GDM1 (cell line): ENCODE data around the gene ELAVL1.

Experiments
- DNase-seq: peaks from one replicate; lab custom pipeline; 2025; lab: John Stamatoyannopoulos, UW

The ELAVL1 gene

DNA sequence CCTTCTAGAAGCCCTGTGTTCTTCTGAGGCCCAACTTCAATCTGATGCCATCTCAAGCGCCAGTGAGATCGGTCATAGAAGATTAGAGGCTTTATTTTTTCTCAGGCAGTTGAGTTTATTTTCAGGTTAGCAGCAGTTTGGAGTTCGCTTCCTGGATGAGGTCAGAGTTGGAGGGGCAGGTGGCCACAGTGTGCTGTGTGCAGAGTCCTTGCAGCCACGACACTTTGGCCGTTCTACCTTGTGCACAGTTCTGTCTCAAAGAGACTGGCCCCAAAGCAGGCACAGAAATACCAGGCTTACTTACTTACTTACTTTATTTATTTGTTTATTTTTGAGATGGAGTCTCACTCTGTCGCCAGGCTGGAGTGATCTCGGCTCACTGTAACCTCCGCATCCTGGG is 15.9 kb upstream of the ELAVL1 start:
- DNase-seq: no peak

GRCh38 chr19:8020681-8021080 is 15.2 kb upstream of the ELAVL1 start:
- DNase-seq: no peak

GRCh38 chr19:8017808-8018207 is 12.4 kb upstream of the ELAVL1 start:
- no peak for DNase-seq

DNA sequence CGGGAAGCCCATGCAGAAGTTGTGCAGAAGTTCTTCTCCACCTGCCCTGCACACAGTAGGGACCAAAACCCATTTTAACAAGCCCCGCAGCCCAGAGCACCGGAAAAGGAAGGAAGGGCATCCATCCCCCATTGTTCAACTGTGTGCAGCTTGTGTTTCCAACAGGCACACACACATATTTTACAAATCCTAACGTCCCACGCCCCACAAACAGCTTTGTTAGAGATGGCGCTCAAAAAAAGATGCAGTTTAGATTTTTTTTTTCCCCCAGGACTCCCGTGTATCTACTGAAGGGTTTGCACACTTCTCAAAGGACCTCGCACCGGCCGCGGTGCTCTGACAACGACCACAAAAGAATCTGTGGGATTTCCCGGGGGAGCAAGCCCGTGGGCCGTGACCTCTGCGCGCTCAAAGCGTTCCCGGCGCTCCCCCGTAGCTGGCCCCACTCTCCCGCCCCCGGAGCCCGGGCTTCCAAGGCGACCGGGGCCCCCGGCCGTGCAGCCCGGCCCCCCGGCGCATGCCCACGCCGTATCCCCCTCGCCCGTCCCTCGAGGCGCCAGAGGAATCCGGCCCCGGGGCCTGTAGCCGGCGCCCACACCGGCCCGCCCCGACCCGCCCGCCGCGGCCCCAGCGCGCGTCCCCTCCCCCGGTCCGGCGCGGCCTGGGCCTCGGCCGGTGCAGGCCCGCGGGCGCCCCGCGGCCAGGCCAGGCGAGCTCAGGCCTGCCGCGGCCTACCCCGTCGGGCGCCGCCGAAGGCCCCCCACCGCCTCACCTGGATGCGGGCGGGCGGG is 523 bp downstream of the ELAVL1 start:
- no peak for DNase-seq

- no peak for DNase-seq
These were observed 1.4 kb downstream of the ELAVL1 start for GRCh38 chr19:8004001-8004400.

GRCh38 chr19:8001995-8002849 is 3.2 kb downstream of the ELAVL1 start:
- peak; percentile 57 for DNase-seq

GRCh38 chr19:8001651-8001994 is 3.8 kb downstream of the ELAVL1 start:
- no peak for DNase-seq

- DNase-seq: no peak
These were observed 5.0 kb downstream of the ELAVL1 start for GRCh38 chr19:8000298-8001038.

DNA sequence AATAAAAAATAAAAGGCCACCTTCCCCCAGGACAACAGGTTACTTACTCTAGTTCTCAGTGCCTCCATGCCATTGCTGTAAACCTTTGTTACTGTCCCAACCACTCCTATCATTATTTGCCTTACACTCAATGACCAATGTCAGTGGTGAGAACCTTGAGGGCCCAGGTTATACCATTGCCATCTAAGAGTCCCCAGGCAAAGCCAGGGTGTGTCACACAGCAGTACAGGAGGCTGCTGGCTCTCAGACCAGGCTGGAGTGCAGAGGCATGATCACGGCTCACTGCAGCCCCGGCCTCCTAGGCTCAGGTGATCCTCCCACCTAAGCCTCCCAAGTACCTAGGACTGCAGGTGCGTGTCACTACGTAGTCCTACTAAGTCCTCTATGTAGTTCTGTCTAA is 6.1 kb downstream of the ELAVL1 start:
- DNase-seq: no peak

DNA sequence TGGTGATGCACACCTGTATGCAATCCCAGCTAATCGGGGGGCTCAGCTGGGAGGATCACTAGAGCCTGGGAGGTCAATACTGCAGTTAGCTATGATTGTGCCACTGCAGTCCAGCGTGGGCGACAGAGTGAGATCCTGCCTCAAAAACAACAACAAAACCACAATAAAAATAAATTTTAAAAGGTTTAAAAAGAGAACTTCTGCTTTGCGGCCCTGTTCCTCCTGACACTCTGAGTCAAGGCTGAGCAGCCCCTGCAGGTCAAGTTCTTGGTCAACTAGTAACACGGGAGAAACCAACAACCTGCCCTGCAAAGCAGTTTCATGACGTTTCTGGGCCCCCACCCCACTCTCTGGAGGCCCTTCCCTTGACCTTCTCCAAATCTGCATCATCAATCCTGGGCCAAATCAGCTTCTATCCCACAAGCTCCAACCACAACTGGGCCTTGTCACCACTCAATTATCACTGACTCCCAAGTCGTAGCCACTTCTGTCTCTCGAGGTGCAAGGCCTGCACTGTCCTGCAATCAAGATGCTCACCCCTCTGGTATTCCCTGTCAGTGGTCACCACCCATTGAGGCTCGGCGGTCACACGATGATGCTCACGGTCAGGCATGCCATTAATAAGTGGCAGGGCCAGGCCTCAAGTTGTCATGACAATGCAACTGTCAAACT is 7.5 kb downstream of the ELAVL1 start:
- DNase-seq: no peak

- DNase-seq: no peak
These were observed 8.6 kb downstream of the ELAVL1 start for GRCh38 chr19:7996883-7997282.

DNA sequence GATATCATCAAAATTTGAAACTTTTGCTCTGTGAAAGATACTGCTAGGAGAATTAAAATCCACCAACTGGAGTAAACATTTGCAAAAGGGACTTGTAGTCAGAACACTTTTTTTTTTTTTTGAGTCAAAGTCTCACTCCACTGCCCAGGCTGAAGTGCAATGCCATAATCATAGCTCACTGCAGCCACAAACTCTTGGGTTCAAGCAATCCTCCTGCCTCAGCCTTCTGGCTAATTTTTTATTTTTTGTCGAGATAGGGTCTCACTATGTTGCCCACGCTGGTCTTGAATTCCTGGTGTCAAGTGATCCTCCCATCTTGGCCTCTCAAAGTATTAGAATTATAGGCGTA is 9.7 kb downstream of the ELAVL1 start:
- no peak for DNase-seq

DNA sequence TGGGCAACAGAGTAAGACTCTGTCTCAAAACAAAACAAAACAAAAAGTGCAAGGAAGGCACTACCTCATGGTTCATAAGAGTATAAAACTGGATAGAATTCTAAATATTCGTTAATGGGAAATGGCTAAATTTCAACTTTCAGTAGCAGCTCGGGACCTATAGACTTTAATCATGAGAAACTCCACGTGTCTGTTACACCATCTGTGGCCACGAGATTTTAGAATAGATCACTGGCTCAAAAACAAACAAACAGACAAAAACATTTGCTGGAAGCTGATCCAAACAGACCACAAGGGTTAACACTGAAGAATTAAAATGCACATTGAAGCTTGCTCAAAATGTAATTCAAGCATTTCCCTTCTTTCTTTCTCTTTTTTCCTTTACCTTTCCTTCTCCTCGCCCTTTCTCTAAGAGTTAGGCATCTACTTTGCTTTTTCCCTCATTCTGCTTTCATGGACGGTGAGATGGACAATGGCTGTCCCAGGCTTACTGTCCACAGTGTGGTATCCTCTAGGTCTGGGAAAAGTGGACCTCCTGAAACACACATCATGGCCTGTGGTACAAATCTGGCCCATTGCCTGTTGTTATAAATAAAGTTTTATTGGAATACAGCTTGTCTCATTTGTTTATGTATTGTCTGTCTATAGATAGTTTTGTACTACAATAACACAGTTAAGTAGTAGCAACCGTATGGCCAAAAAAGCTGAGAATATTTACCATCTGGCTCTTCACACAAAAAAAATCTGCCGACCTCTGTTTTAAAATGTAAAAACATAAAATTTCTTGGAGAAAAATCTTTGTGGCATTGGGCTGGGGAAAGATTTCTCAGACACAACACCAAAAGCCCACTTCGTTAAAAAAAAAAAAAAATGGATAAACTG is 10.3 kb downstream of the ELAVL1 start:
- no peak for DNase-seq

DNA sequence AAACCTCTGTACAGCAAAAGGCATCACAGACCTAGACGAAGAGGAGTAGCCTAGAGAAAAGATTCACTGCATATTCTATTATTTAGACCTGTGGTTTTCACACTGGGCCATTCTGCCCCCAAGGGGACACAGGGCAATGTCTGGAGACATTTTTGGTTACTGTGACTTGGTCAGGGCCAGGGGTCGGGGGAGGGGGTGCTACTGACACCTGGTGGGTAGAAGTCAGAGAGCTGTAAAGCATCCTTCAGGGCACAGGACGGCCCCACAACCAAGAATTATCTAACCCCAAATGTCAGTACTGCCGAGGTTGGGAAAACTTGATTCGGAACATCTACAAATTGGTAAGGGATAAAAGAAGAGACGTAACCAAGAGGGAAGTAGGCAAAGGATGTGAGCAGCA is 11.3 kb downstream of the ELAVL1 start:
- DNase-seq: no peak

DNA sequence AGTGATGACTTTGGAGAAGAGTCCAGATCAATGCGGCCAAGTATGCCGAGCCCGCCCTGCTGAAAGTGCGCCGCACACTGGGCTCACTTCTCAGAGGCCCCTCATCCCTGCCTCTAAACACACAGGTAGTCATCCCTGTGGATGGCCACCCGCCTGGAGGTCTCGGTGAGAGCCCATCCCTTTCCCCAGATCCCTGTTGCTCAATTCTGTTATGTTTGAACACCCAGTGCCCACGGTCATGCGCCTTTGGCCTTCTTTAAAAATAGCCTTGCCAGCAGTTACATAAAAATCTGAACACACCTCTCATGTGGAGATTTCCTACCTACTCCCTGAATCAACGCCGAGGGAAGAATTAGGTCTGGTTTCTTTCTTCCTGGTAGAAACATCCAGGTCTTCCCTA is 11.9 kb downstream of the ELAVL1 start:
- DNase-seq: no peak

DNA sequence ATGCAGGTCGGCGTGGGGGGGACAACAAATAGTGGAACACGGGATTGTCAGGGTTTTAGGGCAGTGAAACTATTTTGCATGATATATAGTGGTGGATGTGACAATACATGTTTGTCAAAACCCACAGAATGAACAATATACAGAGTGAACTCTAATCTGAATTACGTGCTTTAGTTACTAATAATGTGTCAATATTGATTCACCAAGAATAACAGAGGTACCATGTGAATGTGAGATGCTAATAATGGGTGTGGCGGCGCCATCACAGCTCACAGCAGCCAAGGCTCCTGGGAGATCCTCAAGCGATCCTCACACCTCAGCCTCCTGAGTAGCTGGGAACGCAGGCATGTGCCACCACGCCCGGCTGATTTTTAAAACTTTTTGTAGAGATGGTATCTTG is 12.9 kb downstream of the ELAVL1 start:
- DNase-seq: no peak

- no peak for DNase-seq
These were observed 16.3 kb downstream of the ELAVL1 start for GRCh38 chr19:7989071-7989575.

DNA sequence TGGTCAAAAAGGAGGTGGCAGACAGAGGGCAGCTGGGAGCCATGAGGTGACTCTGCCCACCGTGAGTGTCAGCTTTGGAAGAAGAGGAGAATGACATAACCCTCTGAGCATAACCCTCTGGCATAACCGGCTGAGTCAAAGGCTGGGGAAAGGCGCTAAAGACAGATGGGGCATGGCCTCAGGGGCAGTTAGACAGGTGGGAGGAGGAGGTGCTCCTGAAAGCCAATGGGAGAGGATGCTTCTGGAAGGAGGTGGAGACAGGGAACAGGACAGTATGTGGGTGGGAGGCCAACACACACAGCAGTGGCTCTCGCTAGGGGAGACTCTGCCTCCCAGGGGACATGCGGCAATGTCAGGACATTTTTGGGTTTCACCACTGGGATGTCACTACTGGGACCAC is 17.1 kb downstream of the ELAVL1 start:
- DNase-seq: no peak

- DNase-seq: no peak
These were observed 18.2 kb downstream of the ELAVL1 start for GRCh38 chr19:7987114-7987768.

- no peak for DNase-seq
These were observed 18.9 kb downstream of the ELAVL1 start for GRCh38 chr19:7986321-7987113.
